NCI-H1092 treated with DMSO at 0.1 percent for 48 hours (cell line): ENCODE data around the gene OR14K1.
"Not testable (repeated sequence)": the region's sequence is repeated elsewhere in the genome, so short reads cannot be mapped to it uniquely, and the experiment has no call there.

ENCODE experiments used
- DNase-seq: peaks from one replicate; lab custom pipeline; 2025; lab: John Stamatoyannopoulos, UW

Gene OR14K1

DNA sequence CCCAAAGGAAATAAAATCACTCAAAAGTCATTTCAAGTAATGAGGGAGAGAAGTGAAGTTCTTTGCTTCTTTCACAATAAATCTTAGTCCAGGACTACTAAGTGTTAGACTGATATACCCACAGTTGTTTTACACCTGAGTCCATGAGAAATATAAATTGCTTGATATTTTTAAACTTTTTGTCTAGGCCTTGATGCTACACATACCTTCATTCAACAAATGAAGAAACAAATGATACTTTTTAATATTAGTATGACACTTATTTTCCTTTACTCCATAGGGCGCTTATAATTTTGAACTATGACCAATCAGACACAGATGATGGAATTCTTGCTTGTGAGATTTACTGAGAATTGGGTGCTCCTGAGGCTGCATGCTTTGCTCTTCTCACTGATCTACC lies at the start of gene OR14K1:
OR14K1 (plus strand) TSS at position 301 of the 400 bp plus-strand sequence; CDS start at position 301, 0 bp downstream.
- DNase-seq = no peak

GRCh38 chr1:247701338-247701737 lies 37.1 kb upstream of the OR14K1 start:
- DNase-seq = no peak

GRCh38 chr1:247710681-247711080 lies 27.7 kb upstream of the OR14K1 start:
- not testable (repeated sequence) for DNase-seq

DNA sequence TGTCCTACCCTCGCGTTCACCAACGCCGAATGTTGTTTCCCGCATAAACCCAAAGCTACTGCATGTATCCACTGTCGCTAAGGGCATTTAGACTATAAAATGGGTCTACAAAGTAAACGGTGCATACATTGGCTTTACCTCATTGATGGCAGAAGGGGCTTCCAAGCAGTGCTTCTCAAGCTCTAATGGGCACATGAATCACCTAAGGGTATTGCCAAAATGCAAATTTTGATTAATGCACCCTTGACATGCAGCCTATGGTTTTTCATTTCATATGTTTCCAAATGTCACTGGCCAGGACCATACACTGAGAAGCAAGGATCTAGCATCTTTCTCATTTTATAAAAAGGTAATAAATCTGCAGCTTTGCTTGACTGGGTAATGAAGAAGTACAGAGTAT lies 24.7 kb upstream of the OR14K1 start:
- DNase-seq = no peak

DNA sequence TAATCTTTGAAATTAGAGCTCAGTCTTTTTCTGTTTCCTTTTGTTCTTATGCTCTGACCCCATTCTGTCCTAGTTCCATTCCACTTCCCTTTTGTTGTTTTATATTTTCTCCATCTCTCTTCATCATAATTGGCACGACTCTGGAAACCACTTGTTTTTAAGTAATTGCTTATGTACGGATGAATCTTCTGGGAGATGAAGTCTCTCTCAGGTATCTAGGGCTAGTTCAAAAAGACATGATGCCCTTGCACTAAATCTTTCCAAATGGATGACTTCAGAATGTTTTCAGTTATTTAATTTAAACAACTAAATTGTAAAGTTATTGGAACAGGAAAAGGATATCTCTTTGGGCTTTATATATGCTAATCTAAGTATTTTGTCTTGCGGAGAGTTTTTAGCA lies 21.9 kb upstream of the OR14K1 start, which contains the start of gene OR6F1:
OR6F1 (minus strand) TSS at position 101 of the 400 bp plus-strand sequence. CDS start 3,891 bp downstream, outside the sequence.
- DNase-seq = no peak

DNA sequence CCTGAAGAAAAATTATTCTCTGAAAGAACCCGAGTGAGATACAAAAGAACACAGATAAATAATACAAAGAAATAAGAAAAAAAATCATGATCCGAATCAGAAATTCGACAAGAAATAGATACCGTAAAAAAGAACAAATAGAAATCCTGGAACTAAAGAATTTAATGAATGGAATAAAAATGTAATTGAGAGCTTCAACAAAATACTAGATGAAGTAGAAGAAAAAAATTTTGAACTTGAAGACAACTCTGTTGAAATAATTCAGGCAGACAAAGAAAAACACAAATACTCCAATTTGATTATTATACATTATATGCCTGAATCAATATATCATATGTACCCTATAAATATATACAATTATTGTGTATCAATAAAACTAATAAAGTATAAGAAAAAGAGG lies 17.2 kb upstream of the OR14K1 start:
- DNase-seq = no peak

GRCh38 chr1:247740721-247741120 lies 2.3 kb downstream of the OR14K1 start:
- DNase-seq = no peak

DNA sequence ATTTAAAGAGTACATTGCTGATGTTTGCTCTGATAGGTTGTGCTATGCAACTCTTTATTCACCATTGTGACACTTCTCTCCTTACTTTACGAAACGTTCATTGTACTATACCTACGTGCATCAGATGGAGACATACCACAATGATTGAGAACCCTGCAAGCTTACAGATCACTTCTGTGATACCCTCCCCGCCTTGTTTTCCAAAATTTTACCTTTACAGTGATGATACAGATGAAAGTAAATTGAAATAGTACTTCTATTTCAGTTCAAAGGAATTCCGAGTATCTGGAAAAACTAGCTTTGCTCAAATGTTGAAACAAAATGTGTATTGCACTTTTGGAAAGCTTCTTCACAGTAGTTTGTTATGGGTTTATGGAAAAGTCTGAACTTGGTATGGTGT lies 3.3 kb downstream of the OR14K1 start:
- no peak for DNase-seq

DNA sequence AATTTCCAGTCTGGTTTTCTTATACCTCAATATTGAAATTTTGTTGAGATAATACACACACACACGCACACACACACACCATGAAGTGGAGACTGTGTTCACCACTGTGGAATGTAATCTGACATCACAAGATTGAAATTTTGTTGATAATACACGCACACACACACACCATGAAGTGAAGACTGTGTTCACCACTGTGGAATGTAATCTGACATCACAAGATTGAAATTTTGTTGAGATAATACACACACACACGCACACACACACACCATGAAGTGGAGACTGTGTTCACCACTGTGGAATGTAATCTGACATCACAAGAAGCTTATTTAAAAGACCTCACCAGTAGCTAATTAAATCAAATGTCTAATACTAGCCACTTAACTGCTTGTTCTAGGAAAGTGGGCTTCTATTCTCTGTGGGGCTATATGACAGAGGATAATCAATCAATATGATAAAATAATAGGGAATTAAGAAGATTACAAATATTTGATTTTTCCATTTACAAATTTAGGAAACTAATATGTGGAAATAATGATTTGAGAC lies 3.9 kb downstream of the OR14K1 start:
- not testable (repeated sequence) for DNase-seq

GRCh38 chr1:247746391-247746935 lies 8.0 kb downstream of the OR14K1 start:
- no peak for DNase-seq

DNA sequence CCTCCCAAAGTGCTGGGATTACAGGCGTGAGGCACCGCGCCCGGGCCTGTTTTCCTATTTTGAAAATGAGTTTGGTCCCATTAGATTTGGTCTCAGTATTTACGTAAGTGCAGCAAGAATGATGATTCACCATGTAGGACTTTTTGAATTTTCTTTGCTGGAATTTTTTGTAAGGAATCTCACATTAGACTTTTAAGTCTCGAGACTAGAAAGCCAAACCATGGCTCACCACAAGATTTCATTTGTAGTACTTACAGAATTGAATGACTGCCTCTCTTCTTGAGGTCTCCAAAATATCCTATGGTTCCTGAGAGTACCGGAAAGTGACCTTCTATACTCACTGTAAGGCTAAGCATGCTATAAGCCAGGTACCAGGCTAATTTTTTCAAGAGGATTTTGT lies 9.2 kb downstream of the OR14K1 start:
- no peak for DNase-seq

DNA sequence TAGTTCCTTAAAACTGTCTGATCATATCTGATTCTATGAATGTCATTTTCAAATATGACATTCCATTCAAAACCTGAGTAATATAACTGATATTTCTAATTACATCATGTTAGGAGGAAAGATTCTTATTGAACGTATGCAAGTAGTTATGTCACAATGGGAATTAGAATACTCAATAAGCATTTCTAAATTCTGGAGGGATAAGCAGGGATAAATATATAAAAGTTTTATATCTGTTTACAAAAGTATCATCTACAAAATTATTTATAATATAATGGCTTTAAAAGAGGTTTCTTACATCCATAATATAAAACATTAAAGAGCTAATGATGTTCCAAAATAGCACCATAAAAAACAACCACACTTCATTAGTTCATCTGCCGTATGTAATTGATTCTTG lies 9.6 kb downstream of the OR14K1 start, which contains the start of gene OR14A2:
OR14A2 (minus strand) TSS at position 101 of the 400 bp plus-strand sequence.
- DNase-seq = no peak

- DNase-seq = no peak
Measured at GRCh38 chr1:247749870-247750269, 11.5 kb downstream of the OR14K1 start.

GRCh38 chr1:247754311-247754710 lies 15.9 kb downstream of the OR14K1 start:
- not testable (repeated sequence) for DNase-seq

- no peak for DNase-seq
Measured at GRCh38 chr1:247760456-247760855, 22.0 kb downstream of the OR14K1 start, which contains the start of gene OR1C1. TSS of gene OR1C1 (minus strand) at chr1:247760556. CDS start at chr1:247758406, 2,150 bp downstream.

DNA sequence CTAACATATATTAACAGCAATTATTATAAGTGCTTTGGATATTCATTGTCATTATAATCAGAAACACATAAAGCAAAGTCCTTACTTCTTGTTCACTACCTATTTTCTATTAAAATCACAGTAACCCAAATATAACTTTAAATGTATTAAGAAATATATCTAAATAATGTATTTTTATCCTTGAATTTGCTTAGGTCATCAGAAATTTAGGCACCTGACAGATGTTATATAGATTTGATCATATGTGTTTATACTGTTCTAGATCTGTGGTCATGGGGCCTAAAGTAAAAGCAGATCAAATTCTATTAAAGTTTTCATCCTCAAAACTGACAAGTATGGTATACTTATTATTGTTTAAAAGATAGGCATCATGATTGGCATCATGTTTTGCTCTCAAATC lies 31.2 kb downstream of the OR14K1 start:
- DNase-seq = no peak
